K562 (cell line): ENCODE results near the gene KCNK4. TPM values are rescaled to one million over a fixed set of nuclear protein-coding genes. Genes with fewer than 3 reads are reported as not detected.

Experiments used
- ATAC-seq: fragments of 200-7000 bp; cut with Tn5 transposase; 3 replicates; pipeline ENCODE4 v1.9.1; 2020; ENCODE audit warnings: moderate library complexity
- BruUV-seq: library from RNA; stranded (reverse); fragments of 400-500 nt; replicated peaks from 2 replicates; lab custom pipeline; 2021; lab: Mats Ljungman, UMichigan
- CTCF ChIA-PET: fragments of 300-600 bp; formaldehyde crosslinking; extraction: SDS; loops from one replicate; lab custom pipeline; 2021; ENCODE audit warnings: low intra/inter-chr PET ratio; lab: Yijun Ruan, JAX
- POLR2A ChIA-PET: fragments of 300-600, 350-650 bp; sonication (Branson Sonifier 250); formaldehyde crosslinking; extraction: SDS; loops from one replicate; lab custom pipeline; 2021; ENCODE audit warnings: antibody characterized with exemption, inconsistent platforms; lab: Yijun Ruan, JAX
- DNase-seq, 4 experiments: peaks; one replicate each; pipeline versions ENCODE4 v3.0.0 to v3.0.0-alpha.2; 2011 to 2018; ENCODE audit warnings: low spot score in 3 of 4, mixed read lengths in 3 of 4; ENCODE audit errors: extremely low read depth in 1 of 4
- FAIRE-seq: peaks from 2 replicates; lab custom pipeline; 2011; peaks lifted over from hg19 to GRCh38; lab: Jason Lieb, UNC
- H2AFZ ChIP-seq: 2 replicates; pipeline ENCODE4 v1.6.0; 2011; ENCODE audit warnings: low read depth, low read length, control low read depth, inconsistent platforms
- H3K27ac ChIP-seq: fragments of 200-600 bp; 3 replicates; pipeline ENCODE4 v1.8.0; 2011; ENCODE audit warnings: low read depth, mild to moderate bottlenecking, control low read depth, inconsistent platforms, low read length, moderate library complexity, mixed read lengths; ENCODE audit errors: extremely low read depth
- H3K27me3 ChIP-seq, 2 experiments: fragments of 300-600 bp in 1 of 2; 2 replicates in 1 of 2; 3 replicates in 1 of 2; pipeline versions ENCODE4 v1.6.0 to v1.8.0; 2011; ENCODE audit warnings: inconsistent platforms in 2 of 2, low read length in 2 of 2, mild to moderate bottlenecking in 1 of 2, mixed read lengths in 1 of 2, moderate library complexity in 1 of 2; ENCODE audit not compliant: control insufficient read depth in 2 of 2, insufficient read depth in 2 of 2
- H3K36me3 ChIP-seq: fragments of 300-600 bp; 3 replicates; pipeline ENCODE4 v1.8.0; 2011; ENCODE audit warnings: mild to moderate bottlenecking, low read length, inconsistent platforms; ENCODE audit not compliant: control insufficient read depth, insufficient read depth
- H3K4me1 ChIP-seq, 2 experiments: fragments of 200-600 bp in 1 of 2; replicated peaks in 1 of 2; 2 replicates in 1 of 2; 3 replicates in 1 of 2; pipeline versions ENCODE4 v1.5.1 to v1.8.0; 2011; ENCODE audit warnings: inconsistent platforms in 2 of 2, low read length in 2 of 2, mild to moderate bottlenecking in 1 of 2, mixed read lengths in 1 of 2, moderate library complexity in 1 of 2; ENCODE audit not compliant: control insufficient read depth in 2 of 2, insufficient read depth in 2 of 2
- H3K4me2 ChIP-seq: 2 replicates; pipeline ENCODE4 v1.6.1; 2011; ENCODE audit warnings: low read length, control low read depth, inconsistent platforms, mixed read lengths; ENCODE audit not compliant: insufficient read depth
- H3K4me3 ChIP-seq: fragments of 200-600 bp; sonication (generic), shearing (Covaris generic); 2 replicates; pipeline ENCODE4 v1.5.1; 2016; ENCODE audit warnings: control low read depth, inconsistent platforms
- H3K79me2 ChIP-seq: fragments of 200-600 bp; 3 replicates; pipeline ENCODE4 v1.8.0; 2011; ENCODE audit warnings: low read length, inconsistent platforms; ENCODE audit not compliant: control insufficient read depth, insufficient read depth
- H3K9ac ChIP-seq, 2 experiments: 2 replicates each; pipeline versions ENCODE4 v1.6.0 to v1.6.1; 2011; ENCODE audit warnings: low read depth in 2 of 2, low read length in 2 of 2, control low read depth in 1 of 2, inconsistent platforms in 1 of 2, mild to moderate bottlenecking in 1 of 2, mixed read lengths in 1 of 2; ENCODE audit not compliant: insufficient read depth in 1 of 2
- H3K9me1 ChIP-seq: one replicate; pipeline ENCODE4 v1.6.0; 2011; ENCODE audit warnings: inconsistent platforms, mild to moderate bottlenecking, low read length, moderate library complexity; ENCODE audit not compliant: control insufficient read depth, insufficient read depth
- H3K9me3 ChIP-seq: replicated peaks from 2 replicates; pipeline ENCODE4 v1.5.1; 2011; ENCODE audit warnings: low read depth, low read length, inconsistent platforms; ENCODE audit not compliant: control insufficient read depth, insufficient read depth
- H4K20me1 ChIP-seq: replicated peaks from 2 replicates; pipeline ENCODE4 v1.6.1; 2011; ENCODE audit warnings: low read length, inconsistent platforms, mixed read lengths; ENCODE audit not compliant: control insufficient read depth, insufficient read depth
- DEAF1 ChIP-seq: fragments of 450-650 bp; formaldehyde crosslinking; IDR thresholded peaks from 2 replicates; pipeline ENCODE4 v1.4.0; 2020; ENCODE audit warnings: mild to moderate bottlenecking, moderate library complexity
- HNRNPL ChIP-seq: fragments of 200-400 bp; formaldehyde crosslinking; IDR thresholded peaks from 2 replicates; pipeline ENCODE4 v1.6.1; 2017; ENCODE audit warnings: low read depth, mild to moderate bottlenecking, low read length
- TEAD2 ChIP-seq: fragments of 450-650 bp; IDR thresholded peaks from 2 replicates; pipeline ENCODE4 v1.6.1; 2016; ENCODE audit warnings: missing genetic modification characterization, control low read depth, missing compliant biosample characterization
- WGBS: fragments of 100-300 bp; shearing (Covaris generic); methylation state at CpG from one replicate; pipeline ENCODE4 v1.1.6; 2016; ENCODE audit warnings: low coverage, mixed read lengths; ENCODE audit not compliant: insufficient coverage; ENCODE audit errors: missing lambda C conversion rate; 5-methylcytosine and 5-hydroxymethylcytosine counted together
- in situ Hi-C: fragments of 300-500 bp; cut with MboI; formaldehyde crosslinking; loops from 4 replicates; pipeline ENCODE4 v1.15.0; 2018; ENCODE audit warnings: inconsistent platforms, mixed read lengths
- intact Hi-C: fragments of 100-400 bp; cut with micrococcal nuclease; formaldehyde crosslinking; loops from 2 replicates; pipeline ENCODE4 v1.14.2; 2022
- polyA plus RNA-seq, 8 experiments: library from polyadenylated mRNA; depleted of rRNA in 4 of 8; stranded (reverse) in 5 of 8; unstranded in 3 of 8; fragments of >200 nt; fragmentation: Nextera tagmentation in 2 of 8; fragmentation: Illumina TruSeq in 1 of 8; extraction: Ambion mirVana in 2 of 8; extraction: Trizol in 1 of 8; gene quantifications; 2 replicates each; pipeline versions ENCODE4 v1.2.1 to v1.2.3, GENCODE V29; 2011 to 2014; ENCODE audit warnings: inconsistent platforms in 1 of 8, missing spikeins in 1 of 8
- total RNA-seq, 7 experiments: library from RNA; depleted of rRNA in 6 of 7; stranded (reverse); fragments of >200 nt in 6 of 7; fragmentation: Illumina TruSeq in 2 of 7; extraction: Trizol in 2 of 7; gene quantifications; 2 replicates each; pipeline versions ENCODE4 v1.2.1 to v1.2.3, GENCODE V29; 2011 to 2021; ENCODE audit warnings: low replicate concordance in 1 of 7

The KCNK4 gene
- total and polyA plus RNA-seq, 9 of the 15 experiments (the other 6 are each of a cell fraction or from before 2014, with no cell fraction given), result not detected

- Histone ChIP-seq H3K4me3 (no peak overlapping the region), H3K9ac (peak overlapping the region in 1 of 2 experiments; percentile 26; a peak in 1 of 4 replicates), H3K27ac (no peak overlapping the region), H3K36me3 (no peaks in the 10 kb centered on the region)
- DNase-seq, result no peak
- no peak for TF ChIP-seq DEAF1 (CRISPR knock-in tag)
- TF ChIP-seq TEAD2 (tag), result no peak
- TF ChIP-seq HNRNPL, result 0 out of 2 replicates have a peak, but pooled peaks have one; percentile 19
- TF ChIP-seq, all 486 proteins: peak for 1
- H3K9me1 ChIP-seq, result no peaks in the 10 kb centered on the region
- intact Hi-C loops, result no loop called here
- H4K20me1 ChIP-seq, result no peaks in the 10 kb centered on the region
- H3K4me1 ChIP-seq, result peaks cover 0 to 40% of the 10 kb centered on the region in 2 experiments; a peak in 2 of 5 replicates
- in situ Hi-C loops, result no loop called here
- ChIA-PET POLR2A (interaction anchor here (0.6 kb wide), 1 partner anchor 142 kb away, joined by 4 read pairs; no protein-coding TSS in a partner anchor), CTCF (no interaction called here)
- 18% methylated on average over 36 of the region's 96 CpGs for WGBS
- peaks cover 33 to 50% of the 10 kb centered on the region in 2 experiments; a peak in 4 of 5 replicates for H3K27me3 ChIP-seq
- ATAC-seq (no peak), FAIRE-seq (no peak)
- no peaks in the 10 kb centered on the region for H3K9me3 ChIP-seq
- H3K79me2 ChIP-seq, result no peaks in the 10 kb centered on the region
- H3K4me2 ChIP-seq, result no peak overlapping the region
- H2AFZ ChIP-seq, result no peak overlapping the region
- BruUV-seq, result no TSS peak
These were observed 804 bp downstream of the KCNK4 start for GRCh38 chr11:64291752-64292459.
